Keratinocyte (primary cell): ENCODE data around the gene ABCC8. TPM values are rescaled to one million over a fixed set of nuclear protein-coding genes. Genes with fewer than 3 reads are reported as not detected.

ENCODE experiments used
- DNase-seq: peaks from one replicate; pipeline ENCODE4 v3.0.0-alpha.2; 2011; ENCODE audit warnings: low read depth, missing footprints, low spot score
- FAIRE-seq: peaks from 2 replicates; lab custom pipeline; 2011; peaks lifted over from hg19 to GRCh38; lab: Jason Lieb, UNC
- H2AFZ ChIP-seq: 2 replicates; pipeline ENCODE4 v1.6.0; 2012; ENCODE audit warnings: low read length, control low read depth, inconsistent platforms; ENCODE audit not compliant: control insufficient read depth
- H3K27ac ChIP-seq: 2 replicates; pipeline ENCODE4 v1.5.1; 2011; ENCODE audit warnings: low read length; ENCODE audit not compliant: control insufficient read depth, insufficient read depth
- H3K27me3 ChIP-seq: 3 replicates; pipeline ENCODE4 v1.6.0; 2011; ENCODE audit warnings: low read length; ENCODE audit not compliant: control insufficient read depth, insufficient read depth; ENCODE audit errors: extremely low read depth
- H3K36me3 ChIP-seq, 2 experiments: 2 replicates in 1 of 2; 3 replicates in 1 of 2; pipeline ENCODE4 v1.5.1; 2011; ENCODE audit warnings: low read length in 2 of 2, mild to moderate bottlenecking in 1 of 2; ENCODE audit not compliant: control insufficient read depth in 2 of 2, insufficient read depth in 2 of 2; ENCODE audit errors: extremely low read depth in 1 of 2
- H3K4me1 ChIP-seq: 3 replicates; pipeline ENCODE4 v1.5.1; 2011; ENCODE audit warnings: low read length; ENCODE audit not compliant: control insufficient read depth, insufficient read depth; ENCODE audit errors: extremely low read depth
- H3K4me2 ChIP-seq: 3 replicates; pipeline ENCODE4 v1.6.0; 2011; ENCODE audit warnings: low read depth, low read length; ENCODE audit not compliant: control insufficient read depth, insufficient read depth; ENCODE audit errors: extremely low read depth
- H3K4me3 ChIP-seq, 3 experiments: fragments of 200-600 bp in 1 of 3; sonication (generic) in 1 of 3; 2 replicates in 2 of 3; 3 replicates in 1 of 3; pipeline ENCODE4 v1.5.1; 2011 to 2016; ENCODE audit warnings: low read length in 3 of 3, mild to moderate bottlenecking in 3 of 3, control low read depth in 2 of 3, inconsistent platforms in 1 of 3, low read depth in 1 of 3, mixed read lengths in 1 of 3, mixed run types in 1 of 3, moderate library complexity in 1 of 3; ENCODE audit not compliant: control insufficient read depth in 2 of 3, insufficient read depth in 2 of 3; ENCODE audit errors: extremely low read depth in 1 of 3
- H3K79me2 ChIP-seq: 2 replicates; pipeline ENCODE4 v1.6.0; 2012; ENCODE audit warnings: low read length; ENCODE audit not compliant: control insufficient read depth, insufficient read depth
- H3K9ac ChIP-seq: 3 replicates; pipeline ENCODE4 v1.6.0; 2011; ENCODE audit warnings: low read length; ENCODE audit not compliant: control insufficient read depth, insufficient read depth; ENCODE audit errors: extremely low read depth
- H3K9me1 ChIP-seq: 3 replicates; pipeline ENCODE4 v1.6.0; 2011; ENCODE audit warnings: low read length; ENCODE audit not compliant: control insufficient read depth, insufficient read depth; ENCODE audit errors: extremely low read depth
- H3K9me3 ChIP-seq: 2 replicates; pipeline ENCODE4 v1.5.1; 2012; ENCODE audit warnings: low read depth, low read length; ENCODE audit not compliant: control insufficient read depth
- H4K20me1 ChIP-seq: 3 replicates; pipeline ENCODE4 v1.6.0; 2011; ENCODE audit warnings: low read length; ENCODE audit not compliant: control insufficient read depth, insufficient read depth; ENCODE audit errors: extremely low read depth
- EZH2 ChIP-seq: IDR thresholded peaks from one replicate; pipeline ENCODE4 v1.6.1; 2012; ENCODE audit warnings: inconsistent platforms, mild to moderate bottlenecking, low read length, moderate library complexity
- dilution Hi-C: fragments of 300-500 bp; cut with MboI; formaldehyde crosslinking; loops from one replicate; pipeline ENCODE4 v1.7.0; 2020; ENCODE audit warnings: low sequenced_read_pairs; ENCODE audit not compliant: extremely low pct_ligation_motif_present
- polyA plus RNA-seq, 5 experiments: library from polyadenylated mRNA; depleted of rRNA in 3 of 5; stranded (reverse) in 3 of 5; stranded (forward) in 1 of 5; unstranded in 1 of 5; fragments of >200 nt; gene quantifications; 1 replicate in 1 of 5; 2 replicates in 3 of 5; 3 replicates in 1 of 5; pipeline versions ENCODE4 v1.2.1 to v1.2.3, GENCODE V29; 2011 to 2012; ENCODE audit warnings: missing spikeins in 2 of 5, low read depth in 1 of 5, low replicate concordance in 1 of 5
- TF ChIP-seq, protein P1 (sequence below), 3 experiments: IDR thresholded peaks in 1 of 3; conservative IDR thresholded peaks in 1 of 3; optimal IDR thresholded peaks in 1 of 3; 2 replicates in 2 of 3; 3 replicates in 1 of 3; pipeline versions ENCODE3 to v1.5.1; 2011; ENCODE audit warnings: low read length in 3 of 3, mild to moderate bottlenecking in 3 of 3, moderate library complexity in 2 of 3, control low read depth in 1 of 3, inconsistent platforms in 1 of 3; ENCODE audit not compliant: insufficient read depth in 2 of 3; ENCODE audit errors: extremely low read depth in 1 of 3

Gene ABCC8
- polyA plus RNA-seq, 1 donor (not counting 4 experiments of a cell fraction or from before 2014, with no cell fraction given): not detected

GRCh38 chr11:17375547-17375946 lies 101.1 kb downstream of the ABCC8 start:
- H3K9me1 ChIP-seq: no peaks in the 10 kb centered on the region
- no peaks in the 10 kb centered on the region for H3K27me3 ChIP-seq
- H3K9me3 ChIP-seq: peaks cover 24% of the 10 kb centered on the region
- H3K4me2 ChIP-seq: no peak overlapping the region
- no peak overlapping the region for H3K27ac ChIP-seq
- no peak for FAIRE-seq
- TF ChIP-seq, protein P1, sequence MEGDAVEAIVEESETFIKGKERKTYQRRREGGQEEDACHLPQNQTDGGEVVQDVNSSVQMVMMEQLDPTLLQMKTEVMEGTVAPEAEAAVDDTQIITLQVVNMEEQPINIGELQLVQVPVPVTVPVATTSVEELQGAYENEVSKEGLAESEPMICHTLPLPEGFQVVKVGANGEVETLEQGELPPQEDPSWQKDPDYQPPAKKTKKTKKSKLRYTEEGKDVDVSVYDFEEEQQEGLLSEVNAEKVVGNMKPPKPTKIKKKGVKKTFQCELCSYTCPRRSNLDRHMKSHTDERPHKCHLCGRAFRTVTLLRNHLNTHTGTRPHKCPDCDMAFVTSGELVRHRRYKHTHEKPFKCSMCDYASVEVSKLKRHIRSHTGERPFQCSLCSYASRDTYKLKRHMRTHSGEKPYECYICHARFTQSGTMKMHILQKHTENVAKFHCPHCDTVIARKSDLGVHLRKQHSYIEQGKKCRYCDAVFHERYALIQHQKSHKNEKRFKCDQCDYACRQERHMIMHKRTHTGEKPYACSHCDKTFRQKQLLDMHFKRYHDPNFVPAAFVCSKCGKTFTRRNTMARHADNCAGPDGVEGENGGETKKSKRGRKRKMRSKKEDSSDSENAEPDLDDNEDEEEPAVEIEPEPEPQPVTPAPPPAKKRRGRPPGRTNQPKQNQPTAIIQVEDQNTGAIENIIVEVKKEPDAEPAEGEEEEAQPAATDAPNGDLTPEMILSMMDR (optimal IDR thresholded peaks at IDR 0.05 in 1 of 3, IDR thresholded peaks at IDR 0.05 in 1 of 3, conservative IDR thresholded peaks at IDR 0.05 in 1 of 3; ENCODE audit: extremely low read depth in 1 of 3, insufficient read depth in 2 of 3, low read length in 3 of 3): no peak
- TF ChIP-seq EZH2: no peak
- DNase-seq: no peak
- peaks cover 12% of the 10 kb centered on the region for H3K4me1 ChIP-seq
- H3K36me3 ChIP-seq: peaks cover 11 to 12% of the 10 kb centered on the region in 2 experiments
- H3K9ac ChIP-seq: no peak overlapping the region
- dilution Hi-C loops: no loop called here
- no peak overlapping the region for H3K4me3 ChIP-seq
- H2AFZ ChIP-seq: no peak overlapping the region
- H3K79me2 ChIP-seq: no peaks in the 10 kb centered on the region
- H4K20me1 ChIP-seq: no peaks in the 10 kb centered on the region

DNA sequence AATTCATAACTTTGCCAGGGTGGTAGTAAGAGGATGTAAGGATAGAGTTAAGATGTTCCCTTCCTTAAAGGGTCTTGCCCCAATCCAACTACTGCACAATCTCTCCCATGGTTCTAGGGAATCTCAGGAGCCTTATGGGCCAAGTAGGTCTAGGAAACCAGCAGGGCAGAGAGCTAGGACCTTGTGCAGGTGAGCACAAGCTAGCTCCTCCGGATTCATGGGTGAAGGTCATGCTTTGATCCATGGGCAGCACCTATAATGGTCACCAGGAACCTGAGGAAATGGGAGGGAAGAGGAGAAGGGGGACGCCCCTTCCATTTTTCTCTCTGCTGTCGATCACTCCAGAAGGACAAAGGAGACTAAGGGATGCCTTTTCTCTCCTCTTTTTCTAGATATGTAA lies 105.0 kb downstream of the ABCC8 start:
- H3K36me3 ChIP-seq: peaks cover 18 to 40% of the 10 kb centered on the region in 2 experiments
- no peaks in the 10 kb centered on the region for H4K20me1 ChIP-seq
- H3K9ac ChIP-seq: no peak overlapping the region
- dilution Hi-C loops: no loop called here
- DNase-seq: no peak
- no peaks in the 10 kb centered on the region for H3K4me1 ChIP-seq
- H3K27ac ChIP-seq: no peak overlapping the region
- no peaks in the 10 kb centered on the region for H3K9me1 ChIP-seq
- no peak overlapping the region for H3K4me2 ChIP-seq
- H2AFZ ChIP-seq: no peak overlapping the region
- peaks cover 34% of the 10 kb centered on the region for H3K9me3 ChIP-seq
- H3K4me3 ChIP-seq: no peak overlapping the region
- TF ChIP-seq, protein P1 (optimal IDR thresholded peaks at IDR 0.05 in 1 of 3, IDR thresholded peaks at IDR 0.05 in 1 of 3, conservative IDR thresholded peaks at IDR 0.05 in 1 of 3; ENCODE audit: extremely low read depth in 1 of 3, insufficient read depth in 2 of 3, low read length in 3 of 3): no peak
- TF ChIP-seq EZH2: no peak
- no peaks in the 10 kb centered on the region for H3K27me3 ChIP-seq
- no peaks in the 10 kb centered on the region for H3K79me2 ChIP-seq
- FAIRE-seq: no peak
